HCT116 (cell line): ENCODE measurements around the gene USH1G. TPM values are rescaled to one million over a fixed set of nuclear protein-coding genes. Genes with fewer than 3 reads are reported as not detected.
A peak's percentile ranks its signal among the peaks of the same experiment; 100 is the strongest.

ENCODE experiments used
- ATAC-seq: fragments of 200-7000 bp; cut with Tn5 transposase; 2 replicates; pipeline ENCODE4 v1.9.1; 2020; ENCODE audit warnings: mild to moderate bottlenecking, moderate library complexity
- BruUV-seq: library from RNA; stranded (reverse); fragments of 400-500 nt; replicated peaks from 2 replicates; lab custom pipeline; 2021; lab: Mats Ljungman, UMichigan
- CTCF ChIA-PET: fragments of 300-600 bp; sonication (Branson Sonifier 250); formaldehyde crosslinking; loops from one replicate; lab custom pipeline; 2021; ENCODE audit warnings: antibody characterized with exemption; lab: Charles Lee
- POLR2A ChIA-PET: fragments of 300-600, 350-600 bp; sonication (Branson Sonifier 250); formaldehyde crosslinking; loops from one replicate; lab custom pipeline; 2021; ENCODE audit warnings: antibody characterized with exemption; lab: Charles Lee
- RAD21 ChIA-PET, 2 experiments: fragments of 300-600 bp; sonication (Branson Sonifier 250); formaldehyde crosslinking; loops; one replicate each; lab custom pipeline; 2023; ENCODE audit warnings: low total read pairs in 2 of 2; ENCODE audit not compliant: uncharacterized antibody in 2 of 2, unreplicated experiment in 2 of 2, low non-redundant PET in 1 of 2; lab: Charles Lee
- DNase-seq: peaks from one replicate; pipeline ENCODE4 v3.0.0-alpha.2; 2010; ENCODE audit warnings: low read depth, low spot score
- H2AFZ ChIP-seq: fragments of 200-600 bp; shearing (Covaris generic), sonication (generic); 2 replicates; pipeline ENCODE4 v1.6.1; 2017; ENCODE audit warnings: low read depth, mixed run types, mixed read lengths, antibody characterized with exemption, low read length; ENCODE audit not compliant: poor library complexity, severe bottlenecking
- H3K27ac ChIP-seq: 2 replicates; pipeline ENCODE4 v1.5.1; 2012; ENCODE audit warnings: low read depth, low read length
- H3K27me3 ChIP-seq: fragments of 200-600 bp; sonication (generic); 2 replicates; pipeline ENCODE4 v1.6.1; 2016; ENCODE audit warnings: mixed run types, low read length, mixed read lengths; ENCODE audit not compliant: insufficient read depth
- H3K36me3 ChIP-seq, 2 experiments: fragments of 200-500 bp in 1 of 2; fragments of 200-600 bp in 1 of 2; sonication (Bioruptor generic) in 1 of 2; sonication (generic) in 1 of 2; 2 replicates each; pipeline versions ENCODE4 v1.5.1 to v1.6.1; 2014 to 2016; ENCODE audit warnings: low read length in 2 of 2, inconsistent platforms in 1 of 2, mixed read lengths in 1 of 2, mixed run types in 1 of 2; ENCODE audit not compliant: insufficient read depth in 2 of 2, control insufficient read depth in 1 of 2
- H3K4me1 ChIP-seq, 2 experiments: fragments of 200-600 bp in 1 of 2; sonication (generic) in 1 of 2; 2 replicates each; pipeline versions ENCODE4 v1.5.1 to v1.6.1; 2012 to 2017; ENCODE audit warnings: low read length in 2 of 2, inconsistent platforms in 1 of 2, mild to moderate bottlenecking in 1 of 2, mixed read lengths in 1 of 2, mixed run types in 1 of 2, moderate library complexity in 1 of 2; ENCODE audit not compliant: insufficient read depth in 2 of 2, control insufficient read depth in 1 of 2
- H3K4me2 ChIP-seq: fragments of 200-600 bp; sonication (generic); 2 replicates; pipeline ENCODE4 v1.6.1; 2017; ENCODE audit warnings: mixed run types, low read length, mixed read lengths
- H3K4me3 ChIP-seq, 2 experiments: fragments of 200-600 bp in 1 of 2; sonication (generic) in 1 of 2; replicated peaks in 1 of 2; 2 replicates each; pipeline ENCODE4 v1.5.1; 2011 to 2016; ENCODE audit warnings: low read length in 2 of 2, control low read depth in 1 of 2, low read depth in 1 of 2, mild to moderate bottlenecking in 1 of 2, mixed read lengths in 1 of 2, mixed run types in 1 of 2
- H3K79me2 ChIP-seq: fragments of 200-600 bp; sonication (generic); 2 replicates; pipeline ENCODE4 v1.6.1; 2017; ENCODE audit warnings: mild to moderate bottlenecking, mixed run types, low read length, moderate library complexity, mixed read lengths; ENCODE audit not compliant: insufficient read depth
- H3K9ac ChIP-seq: fragments of 200-600 bp; sonication (generic); 2 replicates; pipeline ENCODE4 v1.6.1; 2016; ENCODE audit warnings: low read length, mixed read lengths
- H3K9me2 ChIP-seq: fragments of 200-600 bp; sonication (generic), shearing (Covaris generic); 2 replicates; pipeline ENCODE4 v1.6.1; 2017; ENCODE audit warnings: mixed run types, mild to moderate bottlenecking, moderate library complexity; ENCODE audit not compliant: insufficient read depth
- H3K9me3 ChIP-seq, 2 experiments: fragments of 200-500 bp in 1 of 2; fragments of 200-600 bp in 1 of 2; sonication (Bioruptor generic) in 1 of 2; sonication (generic) in 1 of 2; 2 replicates each; pipeline ENCODE4 v1.6.1; 2014 to 2017; ENCODE audit warnings: low read length in 2 of 2, mixed read lengths in 2 of 2, inconsistent platforms in 1 of 2, low read depth in 1 of 2, mild to moderate bottlenecking in 1 of 2, mixed run types in 1 of 2, moderate library complexity in 1 of 2; ENCODE audit not compliant: control insufficient read depth in 1 of 2, insufficient read depth in 1 of 2
- H4K20me1 ChIP-seq: fragments of 200-600 bp; sonication (generic), shearing (Covaris generic); 2 replicates; pipeline ENCODE4 v1.6.1; 2017; ENCODE audit warnings: mixed run types, mild to moderate bottlenecking, moderate library complexity; ENCODE audit not compliant: insufficient read depth
- CBX3 ChIP-seq: IDR thresholded peaks from 2 replicates; pipeline ENCODE4 v1.6.1; 2012; ENCODE audit warnings: low read depth
- ELF1 ChIP-seq: IDR thresholded peaks from 2 replicates; pipeline ENCODE4 v1.6.1; 2012; ENCODE audit warnings: low read depth, borderline replicate concordance
- EZH2 ChIP-seq: fragments of 200-600 bp; sonication (generic); IDR thresholded peaks from 2 replicates; pipeline ENCODE4 v1.6.1; 2017; ENCODE audit warnings: antibody characterized with exemption, mixed run types
- EZH2phosphoT487 ChIP-seq: fragments of 200-600 bp; IDR thresholded peaks from 2 replicates; pipeline ENCODE4 v1.6.1; 2018; ENCODE audit warnings: antibody characterized with exemption, borderline replicate concordance
- JUND ChIP-seq: IDR thresholded peaks from 2 replicates; pipeline ENCODE4 v1.6.1; 2012
- POLR2A ChIP-seq: IDR thresholded peaks from 2 replicates; pipeline ENCODE4 v1.7.0; 2011; ENCODE audit warnings: borderline replicate concordance; ENCODE audit not compliant: insufficient read depth, insufficient read length; ENCODE audit errors: extremely low read depth
- POLR2AphosphoS5 ChIP-seq: IDR thresholded peaks from 2 replicates; pipeline ENCODE4 v1.6.1; 2011; ENCODE audit warnings: mild to moderate bottlenecking, low read depth, low read length, moderate library complexity
- SIN3A ChIP-seq: IDR thresholded peaks from 2 replicates; pipeline ENCODE4 v1.6.1; 2012; ENCODE audit warnings: low read depth
- intact Hi-C: fragments of 100-400 bp; cut with micrococcal nuclease; formaldehyde crosslinking; loops from 2 replicates; pipeline ENCODE4 v1.10.0; 2022
- total RNA-seq: library from RNA; stranded (reverse); gene quantifications from one replicate; pipeline ENCODE4 v1.2.1, GENCODE V29; 2021; ENCODE audit not compliant: unreplicated experiment
- TF ChIP-seq, protein P1 (sequence below), 3 experiments: fragments of 200-600 bp in 1 of 3; sonication (generic) in 1 of 3; IDR thresholded peaks in 2 of 3; conservative IDR thresholded peaks in 1 of 3; 2 replicates each; pipeline ENCODE4 v1.5.1; 2012 to 2017; ENCODE audit warnings: low read depth in 2 of 3, low read length in 2 of 3, antibody characterized with exemption in 1 of 3, borderline replicate concordance in 1 of 3, control low read depth in 1 of 3, mild to moderate bottlenecking in 1 of 3, mixed read lengths in 1 of 3, mixed run types in 1 of 3, moderate library complexity in 1 of 3; ENCODE audit not compliant: insufficient read depth in 1 of 3
- TF ChIP-seq, protein P2 (sequence below): IDR thresholded peaks from 2 replicates; pipeline ENCODE4 v1.6.1; 2011; ENCODE audit warnings: mild to moderate bottlenecking, low read length, moderate library complexity; ENCODE audit not compliant: insufficient replicate concordance; ENCODE audit errors: extremely low read depth

The USH1G gene
- total RNA-seq, 1 experiment from 2014 or later: 3.1 TPM

GRCh38 chr17:74951680-74952421, 28.8 kb upstream of the USH1G start (continued):
- TF ChIP-seq, protein P1, sequence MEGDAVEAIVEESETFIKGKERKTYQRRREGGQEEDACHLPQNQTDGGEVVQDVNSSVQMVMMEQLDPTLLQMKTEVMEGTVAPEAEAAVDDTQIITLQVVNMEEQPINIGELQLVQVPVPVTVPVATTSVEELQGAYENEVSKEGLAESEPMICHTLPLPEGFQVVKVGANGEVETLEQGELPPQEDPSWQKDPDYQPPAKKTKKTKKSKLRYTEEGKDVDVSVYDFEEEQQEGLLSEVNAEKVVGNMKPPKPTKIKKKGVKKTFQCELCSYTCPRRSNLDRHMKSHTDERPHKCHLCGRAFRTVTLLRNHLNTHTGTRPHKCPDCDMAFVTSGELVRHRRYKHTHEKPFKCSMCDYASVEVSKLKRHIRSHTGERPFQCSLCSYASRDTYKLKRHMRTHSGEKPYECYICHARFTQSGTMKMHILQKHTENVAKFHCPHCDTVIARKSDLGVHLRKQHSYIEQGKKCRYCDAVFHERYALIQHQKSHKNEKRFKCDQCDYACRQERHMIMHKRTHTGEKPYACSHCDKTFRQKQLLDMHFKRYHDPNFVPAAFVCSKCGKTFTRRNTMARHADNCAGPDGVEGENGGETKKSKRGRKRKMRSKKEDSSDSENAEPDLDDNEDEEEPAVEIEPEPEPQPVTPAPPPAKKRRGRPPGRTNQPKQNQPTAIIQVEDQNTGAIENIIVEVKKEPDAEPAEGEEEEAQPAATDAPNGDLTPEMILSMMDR (IDR thresholded peaks at IDR 0.05 in 2 of 3, conservative IDR thresholded peaks at IDR 0.05 in 1 of 3; ENCODE audit: borderline replicate concordance in 1 of 3, insufficient read depth in 1 of 3, low read depth in 2 of 3, low read length in 2 of 3): no peak

- H3K4me2 ChIP-seq: no peak overlapping the region
- H3K4me3 ChIP-seq: no peak overlapping the region
- no peak overlapping the region for H2AFZ ChIP-seq
- intact Hi-C loops: no loop called here
- H3K79me2 ChIP-seq: no peaks in the 10 kb centered on the region
- peaks cover 2 to 16% of the 10 kb centered on the region in 2 experiments; a peak in 3 of 4 replicates for H3K4me1 ChIP-seq
- H3K27me3 ChIP-seq: no peaks in the 10 kb centered on the region
- CTCF ChIA-PET: interaction anchor here (1.5 to 4.1 kb wide), 2 partner anchors 10 to 11 kb away, joined by 8 to 24 read pairs; no protein-coding TSS in a partner anchor
- no peaks in the 10 kb centered on the region for H3K9me3 ChIP-seq
- H4K20me1 ChIP-seq: no peaks in the 10 kb centered on the region
- no peaks in the 10 kb centered on the region for H3K9me2 ChIP-seq
- DNase-seq (no peak), ATAC-seq (no peak)
- TF ChIP-seq ELF1 (no peak), SIN3A (no peak)
- BruUV-seq: TSS peak; percentile 54
- H3K27ac ChIP-seq: no peak overlapping the region
- POLR2A ChIA-PET: interaction anchor here (0.8 kb wide), 1 partner anchor 78 kb away, joined by 4 read pairs; the partner anchor contains the start of gene FDXR
- no peak overlapping the region for H3K9ac ChIP-seq
- RAD21 ChIA-PET: no interaction called here
- no peaks in the 10 kb centered on the region for H3K36me3 ChIP-seq
These were observed 28.0 kb upstream of the USH1G start for GRCh38 chr17:74951065-74951464.

- Histone ChIP-seq H2AFZ (no peak overlapping the region), H3K9me3 (no peaks in the 10 kb centered on the region), H3K27me3 (no peaks in the 10 kb centered on the region), H3K9me2 (no peaks in the 10 kb centered on the region), H3K27ac (no peak overlapping the region), H3K79me2 (no peaks in the 10 kb centered on the region), H3K36me3 (no peaks in the 10 kb centered on the region), H3K4me2 (no peak overlapping the region), H4K20me1 (no peaks in the 10 kb centered on the region), H3K9ac (no peak overlapping the region), H3K4me3 (no peak overlapping the region), H3K4me1 (peaks cover 2 to 19% of the 10 kb centered on the region in 2 experiments; a peak in 3 of 4 replicates)
- DNase-seq (no peak), ATAC-seq (peak; percentile 45)
- intact Hi-C loops: no loop called here
- POLR2A ChIA-PET: no interaction called here
- CTCF ChIA-PET: interaction anchor here (1.4 to 4.1 kb wide), 3 partner anchors 8 to 26 kb away, joined by 6 to 24 read pairs (median 10); partner anchors contain the start of gene OTOP2
- RAD21 ChIA-PET: no interaction called here
- no TSS peak for BruUV-seq
- TF ChIP-seq EZH2phosphoT487 (no peak), ELF1 (no peak), CBX3 (no peak), POLR2A (no peak), POLR2AphosphoS5 (no peak), JUND (no peak), EZH2 (no peak)
- TF ChIP-seq, protein P2, sequence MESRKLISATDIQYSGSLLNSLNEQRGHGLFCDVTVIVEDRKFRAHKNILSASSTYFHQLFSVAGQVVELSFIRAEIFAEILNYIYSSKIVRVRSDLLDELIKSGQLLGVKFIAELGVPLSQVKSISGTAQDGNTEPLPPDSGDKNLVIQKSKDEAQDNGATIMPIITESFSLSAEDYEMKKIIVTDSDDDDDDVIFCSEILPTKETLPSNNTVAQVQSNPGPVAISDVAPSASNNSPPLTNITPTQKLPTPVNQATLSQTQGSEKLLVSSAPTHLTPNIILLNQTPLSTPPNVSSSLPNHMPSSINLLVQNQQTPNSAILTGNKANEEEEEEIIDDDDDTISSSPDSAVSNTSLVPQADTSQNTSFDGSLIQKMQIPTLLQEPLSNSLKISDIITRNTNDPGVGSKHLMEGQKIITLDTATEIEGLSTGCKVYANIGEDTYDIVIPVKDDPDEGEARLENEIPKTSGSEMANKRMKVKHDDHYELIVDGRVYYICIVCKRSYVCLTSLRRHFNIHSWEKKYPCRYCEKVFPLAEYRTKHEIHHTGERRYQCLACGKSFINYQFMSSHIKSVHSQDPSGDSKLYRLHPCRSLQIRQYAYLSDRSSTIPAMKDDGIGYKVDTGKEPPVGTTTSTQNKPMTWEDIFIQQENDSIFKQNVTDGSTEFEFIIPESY: no peak
These were observed 27.2 kb upstream of the USH1G start for GRCh38 chr17:74950207-74950606.
